ENCODE data around the gene ALOX12B. TPM values are rescaled to one million over a fixed set of nuclear protein-coding genes. Genes with fewer than 3 reads are reported as not detected.

Gene ALOX12B
- total RNA-seq (2021), result not detected in 2 replicates
- Bru-seq, nascent RNA, result percentile 3 among the genes with signal in this experiment
- not detected for BruChase-seq, experiment 1, labeled RNA remaining after a 2-hour chase
- not detected for BruChase-seq, experiment 2, labeled RNA remaining after a 6-hour chase
- long read RNA-seq, result 0 reads

DNA sequence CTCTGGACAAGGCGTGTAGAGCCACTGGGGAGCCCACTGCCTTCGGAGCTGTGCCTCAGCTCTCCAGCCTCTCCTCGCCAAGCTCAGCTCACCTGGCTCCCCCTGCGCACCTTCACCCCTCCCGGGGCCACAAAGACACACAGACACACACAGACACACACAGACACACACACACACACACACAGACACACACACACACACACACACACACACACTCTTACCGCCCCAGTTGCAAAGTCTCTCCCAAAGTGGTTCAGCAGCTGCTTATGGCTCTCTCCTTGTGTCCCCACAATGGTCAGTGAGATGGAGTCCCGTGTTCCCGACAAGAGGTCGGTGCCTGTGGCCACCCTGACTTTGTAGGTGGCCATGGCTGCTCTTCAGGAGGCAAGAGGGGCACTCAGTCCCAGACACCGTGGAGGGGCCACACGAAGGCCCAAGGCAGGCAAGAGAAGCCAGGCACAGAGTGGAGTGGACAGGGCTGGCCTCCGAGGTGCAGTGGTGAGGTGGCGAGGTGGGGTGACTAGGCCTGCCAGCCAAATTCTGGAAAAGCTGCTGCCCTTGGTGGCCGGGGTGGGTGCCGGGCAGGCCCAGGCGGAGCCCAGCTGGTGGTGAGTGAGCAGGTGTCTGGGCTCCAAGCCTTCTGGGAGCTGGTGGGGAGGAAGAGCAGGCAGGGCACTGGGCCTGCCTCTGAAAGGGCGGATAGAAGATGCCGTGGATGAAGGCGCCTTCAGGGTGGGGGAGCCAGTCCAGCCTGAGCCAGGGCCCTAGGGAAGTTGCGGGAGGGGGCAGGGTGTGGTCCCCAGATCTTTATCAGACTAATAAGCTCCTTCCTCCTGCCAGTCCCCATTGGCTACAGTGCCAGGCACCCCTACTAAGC is at the start of gene ALOX12B:
Gene ALOX12B (minus strand): TSS at position 642 of the 877 bp plus-strand sequence. CDS start 274 bp downstream, at position 368.
- no peaks in the 10 kb centered on the region for H3F3A ChIP-seq (ENCODE audit: insufficient read depth, low read depth)
- no peak within 1 kb of the TSS for H2AFZ ChIP-seq
- no peaks in the 10 kb centered on the region for H4K20me1 ChIP-seq (ENCODE audit: insufficient read depth)
- TF ChIP-seq, protein P1, sequence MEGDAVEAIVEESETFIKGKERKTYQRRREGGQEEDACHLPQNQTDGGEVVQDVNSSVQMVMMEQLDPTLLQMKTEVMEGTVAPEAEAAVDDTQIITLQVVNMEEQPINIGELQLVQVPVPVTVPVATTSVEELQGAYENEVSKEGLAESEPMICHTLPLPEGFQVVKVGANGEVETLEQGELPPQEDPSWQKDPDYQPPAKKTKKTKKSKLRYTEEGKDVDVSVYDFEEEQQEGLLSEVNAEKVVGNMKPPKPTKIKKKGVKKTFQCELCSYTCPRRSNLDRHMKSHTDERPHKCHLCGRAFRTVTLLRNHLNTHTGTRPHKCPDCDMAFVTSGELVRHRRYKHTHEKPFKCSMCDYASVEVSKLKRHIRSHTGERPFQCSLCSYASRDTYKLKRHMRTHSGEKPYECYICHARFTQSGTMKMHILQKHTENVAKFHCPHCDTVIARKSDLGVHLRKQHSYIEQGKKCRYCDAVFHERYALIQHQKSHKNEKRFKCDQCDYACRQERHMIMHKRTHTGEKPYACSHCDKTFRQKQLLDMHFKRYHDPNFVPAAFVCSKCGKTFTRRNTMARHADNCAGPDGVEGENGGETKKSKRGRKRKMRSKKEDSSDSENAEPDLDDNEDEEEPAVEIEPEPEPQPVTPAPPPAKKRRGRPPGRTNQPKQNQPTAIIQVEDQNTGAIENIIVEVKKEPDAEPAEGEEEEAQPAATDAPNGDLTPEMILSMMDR (conservative IDR thresholded peaks at IDR 0.05), result no peak
- no peak for TF ChIP-seq EZH2 (IDR thresholded peaks at IDR 0.05; ENCODE audit: low read depth)
- no peaks in the 10 kb centered on the region for H3K4me1 ChIP-seq (replicated peaks; ENCODE audit: insufficient read depth)
- intact Hi-C loops (cut with micrococcal nuclease; ENCODE audit: unreplicated experiment), result no loop called here
- H3K9me3 ChIP-seq (ENCODE audit: insufficient read depth, low read depth), result no peaks in the 10 kb centered on the region
- H3K4me3 ChIP-seq, result no peak within 1 kb of the TSS
- H3K27ac ChIP-seq, result no peak within 1 kb of the TSS
- POLR2A ChIA-PET (ENCODE audit: unreplicated experiment), result interaction anchor here (0.5 kb wide), 1 partner anchor 472 kb away, joined by 4 read pairs; the partner anchor contains the start of gene FXR2
- no peaks in the 10 kb centered on the region for H3K36me3 ChIP-seq (ENCODE audit: low read depth)
- H3K79me2 ChIP-seq (ENCODE audit: low read depth), result no peaks in the 10 kb centered on the region
- DNase-seq, result peak in 1 of 2 experiments; percentile 61
- CTCF ChIA-PET, result interaction anchor here (0.6 to 1.3 kb wide), 5 partner anchors 14 to 1461 kb away, joined by 3 to 10 read pairs (median 4); no protein-coding TSS in a partner anchor
- H3K27me3 ChIP-seq (ENCODE audit: insufficient read depth, low read depth), result no peaks in the 10 kb centered on the region; the same call in 1 of the 2 replicates
- H3K4me2 ChIP-seq, result no peak within 1 kb of the TSS
- BruUV-seq (replicated peaks), result no TSS peak
- no peaks in the 10 kb centered on the region for H3K9me2 ChIP-seq (ENCODE audit: insufficient read depth)

- H3K79me2 ChIP-seq (ENCODE audit: low read depth), result no peaks in the 10 kb centered on the region
- TF ChIP-seq EZH2 (IDR thresholded peaks at IDR 0.05; ENCODE audit: low read depth), result no peak
- TF ChIP-seq, protein P1 (conservative IDR thresholded peaks at IDR 0.05), result no peak
- BruUV-seq (replicated peaks), result no TSS peak
- no peaks in the 10 kb centered on the region for H3K27me3 ChIP-seq (ENCODE audit: insufficient read depth, low read depth)
- H4K20me1 ChIP-seq (ENCODE audit: insufficient read depth), result no peaks in the 10 kb centered on the region
- H3K4me3 ChIP-seq, result no peak overlapping the region
- peaks cover 14% of the 10 kb centered on the region for H3K4me1 ChIP-seq (replicated peaks; ENCODE audit: insufficient read depth)
- no peaks in the 10 kb centered on the region for H3K9me2 ChIP-seq (ENCODE audit: insufficient read depth)
- H3F3A ChIP-seq (ENCODE audit: insufficient read depth, low read depth), result peaks cover 20% of the 10 kb centered on the region; the same call in 1 of the 2 replicates
- intact Hi-C loops (cut with micrococcal nuclease; ENCODE audit: unreplicated experiment), result no loop called here
- CTCF ChIA-PET, result interaction anchor here (0.6 kb wide), 2 partner anchors 20 to 24 kb away, joined by 3 to 5 read pairs; no protein-coding TSS in a partner anchor
- no peak overlapping the region for H3K27ac ChIP-seq
- no peak for DNase-seq
- no peak overlapping the region for H2AFZ ChIP-seq
- no peak overlapping the region for H3K4me2 ChIP-seq
- H3K36me3 ChIP-seq (ENCODE audit: low read depth), result no peaks in the 10 kb centered on the region
- no peaks in the 10 kb centered on the region for H3K9me3 ChIP-seq (ENCODE audit: insufficient read depth, low read depth)
- POLR2A ChIA-PET (ENCODE audit: unreplicated experiment), result interaction anchor here (0.6 to 1.1 kb wide), 2 partner anchors 39 to 193 kb away, joined by 3 to 6 read pairs; no protein-coding TSS in a partner anchor
Observed at GRCh38 chr17:8133941-8134340, 46.4 kb upstream of the ALOX12B start.

- CTCF ChIA-PET, result interaction anchor here (0.6 kb wide), 1 partner anchor 24 kb away, joined by 5 read pairs; no protein-coding TSS in a partner anchor
- Histone ChIP-seq H3K9me2 (ENCODE audit: insufficient read depth) (no peaks in the 10 kb centered on the region), H3K4me3 (no peak overlapping the region), H2AFZ (no peak overlapping the region), H3K36me3 (ENCODE audit: low read depth) (no peaks in the 10 kb centered on the region), H3F3A (ENCODE audit: insufficient read depth, low read depth) (peaks cover 19% of the 10 kb centered on the region; the same call in 1 of the 2 replicates), H3K27me3 (ENCODE audit: insufficient read depth, low read depth) (no peaks in the 10 kb centered on the region), H3K79me2 (ENCODE audit: low read depth) (no peaks in the 10 kb centered on the region), H3K27ac (no peak overlapping the region), H4K20me1 (ENCODE audit: insufficient read depth) (no peaks in the 10 kb centered on the region), H3K4me1 (replicated peaks; ENCODE audit: insufficient read depth) (peaks cover 14% of the 10 kb centered on the region), H3K4me2 (no peak overlapping the region), H3K9me3 (ENCODE audit: insufficient read depth, low read depth) (no peaks in the 10 kb centered on the region)
- no TSS peak for BruUV-seq (replicated peaks)
- TF ChIP-seq EZH2 (IDR thresholded peaks at IDR 0.05; ENCODE audit: low read depth), result no peak
- TF ChIP-seq, protein P1 (conservative IDR thresholded peaks at IDR 0.05), result no peak
- no peak for DNase-seq
- POLR2A ChIA-PET (ENCODE audit: unreplicated experiment), result interaction anchor here (1.1 kb wide), 1 partner anchor 40 kb away, joined by 6 read pairs; no protein-coding TSS in a partner anchor
- intact Hi-C loops (cut with micrococcal nuclease; ENCODE audit: unreplicated experiment), result no loop called here
Observed at GRCh38 chr17:8133399-8133798, 45.9 kb upstream of the ALOX12B start.

All from PC-9 (cell line).